Spleen (tissue), 11 donors: Measurements from ENCODE around the gene DMC1. TPM values are rescaled to one million over a fixed set of nuclear protein-coding genes. Genes with fewer than 3 reads are reported as not detected.
A peak's percentile ranks its signal among the peaks of the same experiment; 100 is the strongest.

Experiments used
- DNase-seq: peaks from one replicate; pipeline ENCODE4 v3.0.0-alpha.2; 2020
- H3K27ac ChIP-seq, 8 donors: fragments of 200-600 bp; sonication (generic) in 7 of 8; 1 replicate in 4 of 8; 2 replicates in 4 of 8; pipeline versions ENCODE4 v1.5.0 to v1.8.0; 2016 to 2021; ENCODE audit warnings: inconsistent platforms in 4 of 8, mild to moderate bottlenecking in 4 of 8, moderate library complexity in 1 of 8
- H3K27me3 ChIP-seq, 7 donors: fragments of 200-600 bp; sonication (generic) in 6 of 7; replicated peaks in 1 of 7; 1 replicate in 4 of 7; 2 replicates in 3 of 7; pipeline versions ENCODE4 v1.5.0 to v1.8.0; 2016 to 2021; ENCODE audit warnings: inconsistent platforms in 3 of 7, mild to moderate bottlenecking in 1 of 7
- H3K36me3 ChIP-seq, 6 donors: fragments of 200-600 bp; sonication (generic) in 5 of 6; 1 replicate in 4 of 6; 2 replicates in 2 of 6; pipeline versions ENCODE4 v1.5.0 to v1.8.0; 2016 to 2021; ENCODE audit warnings: inconsistent platforms in 2 of 6
- H3K4me1 ChIP-seq, 6 donors: fragments of 200-600 bp; sonication (generic) in 5 of 6; 1 replicate in 3 of 6; 2 replicates in 3 of 6; pipeline versions ENCODE4 v1.5.0 to v1.8.0; 2016 to 2021; ENCODE audit warnings: inconsistent platforms in 3 of 6
- H3K4me3 ChIP-seq, 8 donors: fragments of 200-600 bp; sonication (generic) in 7 of 8; 1 replicate in 4 of 8; 2 replicates in 4 of 8; pipeline versions ENCODE4 v1.5.0 to v1.8.0; 2016 to 2021; ENCODE audit warnings: inconsistent platforms in 4 of 8, mild to moderate bottlenecking in 4 of 8, moderate library complexity in 2 of 8
- H3K9me3 ChIP-seq, 8 donors: fragments of 200-600 bp; sonication (generic) in 7 of 8; 1 replicate in 4 of 8; 2 replicates in 4 of 8; pipeline versions ENCODE4 v1.5.0 to v1.8.0; 2016 to 2021; ENCODE audit warnings: inconsistent platforms in 4 of 8
- CTCF ChIP-seq, 11 experiments: fragments of 200-600 bp in 7 of 11; fragments of 450-650 bp in 4 of 11; sonication (generic) in 4 of 11; IDR thresholded peaks in 8 of 11; conservative IDR thresholded peaks in 3 of 11; 1 replicate in 7 of 11; 2 replicates in 4 of 11; pipeline versions ENCODE4 v1.4.0 to v1.8.0; 2016 to 2021; ENCODE audit warnings: antibody characterized with exemption in 11 of 11, inconsistent platforms in 4 of 11, mild to moderate bottlenecking in 1 of 11
- POLR2A ChIP-seq, 3 donors: fragments of 450-650 bp; IDR thresholded peaks; one replicate each; pipeline ENCODE4 v1.5.1; 2017; ENCODE audit warnings: antibody characterized with exemption in 3 of 3, mild to moderate bottlenecking in 1 of 3
- POLR2AphosphoS5 ChIP-seq, 3 donors: sonication (generic); formaldehyde crosslinking; IDR thresholded peaks; one replicate each; pipeline ENCODE4 v1.5.1; 2017; ENCODE audit warnings: antibody characterized with exemption in 3 of 3
- WGBS, 5 donors: extraction: QIAGEN DNeasy Blood & Tissue Kit in 3 of 5; methylation state at CpG; one replicate each; pipeline versions ENCODE4 v1.1.5 to v1.1.7; 2013 to 2018; 5-methylcytosine and 5-hydroxymethylcytosine counted together
- intact Hi-C: fragments of 100-400 bp; cut with DNase I; formaldehyde crosslinking; loops from one replicate; pipeline ENCODE4 v1.15.0; 2023; ENCODE audit warnings: low total_unique reads
- polyA plus RNA-seq, 3 donors: library from polyadenylated mRNA; stranded (reverse); fragments of 200-250 nt; gene quantifications; one replicate each; pipeline ENCODE4 v1.2.1, GENCODE V29; 2013
- total RNA-seq, 7 donors: library from RNA; depleted of rRNA in 3 of 7; stranded (reverse); fragments of >200 nt in 3 of 7; fragmentation: NEBNext Ultra II Directional in 4 of 7; extraction: Animal tissue kit (Norgen Biotek cat#: 25700) in 4 of 7; gene quantifications; one replicate each; pipeline versions ENCODE4 v1.1.0 to v1.2.1, GENCODE V29; 2016 to 2021
- donor health status: healthy with polysubstance abuse.
- donor health status: DM: no; HTN: no; CAD: no; lungs with moderate emphysema.
- donor health status: DM: no; HTN: no; CAD: no.
- donor health status: Bipolar disorder and iron deficiency.
- donor health status: healthy.
- donor health status: DM: no; HTN: no; CAD: no.
- donor health status: DM: yes; HTN: yes; CAD: no.

DMC1 gene
- total and polyA plus RNA-seq, 10 donors, result 0.15 to 2.7 (median 0.80) TPM; not detected in 3

DNA sequence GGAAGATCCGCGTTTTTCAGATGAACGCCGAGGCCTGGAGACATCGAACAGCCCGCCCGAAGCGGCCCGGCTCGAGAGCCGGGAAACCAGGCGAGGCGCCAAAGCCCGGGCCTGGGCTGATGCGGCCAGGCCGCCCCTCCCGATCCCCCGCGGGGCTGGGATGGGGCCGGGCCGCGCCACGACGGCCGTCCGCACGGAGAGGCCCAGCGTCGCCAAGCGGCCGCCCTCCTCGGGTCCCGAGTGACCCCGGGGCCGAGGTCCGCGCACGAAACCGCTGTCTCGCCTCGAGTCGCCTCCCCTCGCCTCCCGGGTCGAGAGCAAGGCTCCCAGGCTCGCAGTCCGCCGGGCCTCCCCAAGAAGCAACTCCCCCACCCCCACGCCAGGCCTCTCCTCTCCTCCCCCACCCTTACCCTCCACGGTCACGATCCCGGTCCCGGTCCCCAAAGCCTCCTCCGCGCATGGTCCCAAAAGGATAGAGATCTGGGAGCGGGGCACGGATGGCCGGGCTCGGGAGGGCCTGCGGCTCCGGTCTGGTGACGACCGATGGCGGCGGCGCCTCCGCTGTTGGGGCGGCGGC lies 64.4 kb downstream of the DMC1 start:
- WGBS, 5 donors, result 0 to 1% (median 0%) methylated on average over 34 to 69 of the region's 69 CpGs
- intact Hi-C loops, result no loop called here
- DNase-seq, result peak; percentile 91
- H3K27me3 ChIP-seq, result peaks cover 0 to 3% (median 0%) of the 10 kb centered on the region in 7 donors
- peaks cover 31 to 55% (median 48%) of the 10 kb centered on the region in 6 donors for H3K4me1 ChIP-seq
- peak overlapping the region; percentile 66 to 89 (median 69) for H3K4me3 ChIP-seq
- H3K36me3 ChIP-seq, result peaks cover 0 to 38% (median 15%) of the 10 kb centered on the region in 6 donors
- TF ChIP-seq POLR2AphosphoS5 (IDR thresholded peaks at IDR 0.05) (no peak), POLR2A (IDR thresholded peaks at IDR 0.05) (no peak), CTCF (IDR thresholded peaks at IDR 0.05 in 8 of 11, conservative IDR thresholded peaks at IDR 0.05 in 3 of 11) (no peak)
- H3K27ac ChIP-seq, result peak overlapping the region; percentile 94 to 100 (median 100)
- H3K9me3 ChIP-seq, result no peaks in the 10 kb centered on the region

GRCh38 chr22:38504731-38505540 lies 65.0 kb downstream of the DMC1 start:
- DNase-seq, result peak; percentile 90
- peak overlapping the region; percentile 94 to 100 (median 100) for H3K27ac ChIP-seq
- intact Hi-C loops, result no loop called here
- peaks cover 0 to 3% (median 0%) of the 10 kb centered on the region in 7 donors for H3K27me3 ChIP-seq
- 1 to 2% (median 1%) methylated on average over 35 of the region's 35 CpGs for WGBS, 5 donors
- H3K4me3 ChIP-seq, result peak overlapping the region; percentile 66 to 89 (median 69)
- H3K36me3 ChIP-seq, result peaks cover 0 to 45% (median 22%) of the 10 kb centered on the region in 6 donors
- H3K4me1 ChIP-seq, result peaks cover 31 to 62% (median 51%) of the 10 kb centered on the region in 6 donors
- peak; percentile 69 to 70 (median 70) for TF ChIP-seq POLR2AphosphoS5 (IDR thresholded peaks at IDR 0.05)
- peak in 1 of 3 donors; percentile 2 for TF ChIP-seq POLR2A (IDR thresholded peaks at IDR 0.05)
- no peak for TF ChIP-seq CTCF (IDR thresholded peaks at IDR 0.05 in 8 of 11, conservative IDR thresholded peaks at IDR 0.05 in 3 of 11)
- no peaks in the 10 kb centered on the region for H3K9me3 ChIP-seq

GRCh38 chr22:38503021-38503420 lies 67.0 kb downstream of the DMC1 start:
- H3K4me1 ChIP-seq, result peaks cover 33 to 81% (median 65%) of the 10 kb centered on the region in 6 donors
- H3K4me3 ChIP-seq, result peak overlapping the region in 7 of 8 donors; percentile 13 to 89 (median 69)
- peaks cover 0 to 3% (median 0%) of the 10 kb centered on the region in 7 donors for H3K27me3 ChIP-seq
- no peaks in the 10 kb centered on the region for H3K9me3 ChIP-seq
- intact Hi-C loops, result no loop called here
- no peak for DNase-seq
- 30 to 47% (median 41%) methylated on average over 4 of the region's 4 CpGs for WGBS, 5 donors
- TF ChIP-seq POLR2AphosphoS5 (IDR thresholded peaks at IDR 0.05) (no peak), POLR2A (IDR thresholded peaks at IDR 0.05) (no peak), CTCF (IDR thresholded peaks at IDR 0.05 in 8 of 11, conservative IDR thresholded peaks at IDR 0.05 in 3 of 11) (no peak)
- H3K36me3 ChIP-seq, result peaks cover 0 to 64% (median 41%) of the 10 kb centered on the region in 6 donors
- peak overlapping the region in 6 of 8 donors; percentile 35 to 100 (median 97) for H3K27ac ChIP-seq
